GM18858 (cell line): Measurements from ENCODE around the gene AHRR.

ENCODE experiments used
- ATAC-seq: cut with Tn5 transposase; IDR thresholded peaks from one replicate; pipeline ENCODE4 v1.9.1; 2021; ENCODE audit not compliant: unreplicated experiment

AHRR gene

GRCh38 chr5:320524-321229, 837 bp upstream of the AHRR start:
- no peak for ATAC-seq

DNA sequence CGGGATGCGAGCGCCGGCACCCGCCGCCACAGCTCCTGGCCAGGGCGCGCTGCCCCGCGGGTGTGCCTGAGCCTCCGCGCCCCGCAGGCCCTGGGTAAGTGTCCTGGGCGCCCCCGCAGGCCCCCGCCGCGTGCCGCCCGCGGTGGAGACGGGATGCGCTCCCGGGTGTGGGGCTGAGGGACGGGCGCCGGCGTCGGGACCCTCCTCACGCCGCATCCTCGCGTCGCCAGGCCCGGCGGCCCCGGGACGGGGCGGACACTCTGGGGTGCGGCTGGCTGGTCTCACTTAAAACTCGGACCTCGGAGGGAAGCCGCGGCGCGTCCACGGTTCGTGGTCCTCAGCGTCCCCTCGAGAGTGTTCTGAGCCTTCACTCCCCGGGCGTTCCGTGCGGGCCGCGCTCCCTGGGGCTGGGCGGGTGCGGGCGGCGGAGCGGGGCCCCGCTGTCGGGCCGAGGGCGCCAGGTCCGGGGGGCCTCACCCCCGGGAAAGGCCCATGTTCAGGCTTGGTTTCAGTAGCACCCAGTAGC, 275 bp downstream of the AHRR start:
- no peak for ATAC-seq

DNA sequence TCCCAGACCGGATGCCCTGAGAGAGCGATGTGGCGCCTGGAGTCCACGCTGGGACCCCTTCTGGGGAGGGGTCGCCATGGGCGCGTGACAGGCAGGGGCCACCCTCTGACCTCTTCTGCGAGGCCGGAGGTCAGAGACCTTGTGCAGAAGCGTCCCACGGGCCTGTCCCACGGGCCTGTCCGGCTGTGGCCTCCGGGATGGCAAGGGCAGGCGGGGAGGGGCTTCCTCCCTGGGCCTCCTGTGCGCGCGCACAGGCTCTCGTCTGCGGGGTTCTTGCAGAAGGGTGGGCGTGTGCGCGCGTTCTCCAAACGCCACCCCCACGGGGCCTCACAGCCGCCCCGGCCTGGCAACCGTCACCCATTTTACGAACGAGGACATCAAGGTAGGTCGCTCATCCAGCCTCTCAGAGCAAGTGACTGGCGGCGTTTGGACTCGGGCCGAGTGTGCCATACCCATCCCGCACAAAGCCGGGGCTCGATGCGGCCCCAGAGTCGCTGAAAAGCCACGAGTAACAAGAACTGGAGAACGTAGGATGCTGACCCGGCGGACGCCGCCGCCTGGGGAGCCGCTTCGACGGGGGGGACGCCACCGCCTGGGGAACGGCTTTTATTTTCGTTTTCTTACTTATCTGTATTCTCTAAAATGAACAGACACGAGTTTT, 897 bp downstream of the AHRR start:
- ATAC-seq, result no peak

GRCh38 chr5:322942-323879, 1.7 kb downstream of the AHRR start:
- ATAC-seq, result no peak

GRCh38 chr5:324736-325612, 3.5 kb downstream of the AHRR start:
- no peak for ATAC-seq

GRCh38 chr5:326109-326508, 4.6 kb downstream of the AHRR start:
- ATAC-seq, result no peak

DNA sequence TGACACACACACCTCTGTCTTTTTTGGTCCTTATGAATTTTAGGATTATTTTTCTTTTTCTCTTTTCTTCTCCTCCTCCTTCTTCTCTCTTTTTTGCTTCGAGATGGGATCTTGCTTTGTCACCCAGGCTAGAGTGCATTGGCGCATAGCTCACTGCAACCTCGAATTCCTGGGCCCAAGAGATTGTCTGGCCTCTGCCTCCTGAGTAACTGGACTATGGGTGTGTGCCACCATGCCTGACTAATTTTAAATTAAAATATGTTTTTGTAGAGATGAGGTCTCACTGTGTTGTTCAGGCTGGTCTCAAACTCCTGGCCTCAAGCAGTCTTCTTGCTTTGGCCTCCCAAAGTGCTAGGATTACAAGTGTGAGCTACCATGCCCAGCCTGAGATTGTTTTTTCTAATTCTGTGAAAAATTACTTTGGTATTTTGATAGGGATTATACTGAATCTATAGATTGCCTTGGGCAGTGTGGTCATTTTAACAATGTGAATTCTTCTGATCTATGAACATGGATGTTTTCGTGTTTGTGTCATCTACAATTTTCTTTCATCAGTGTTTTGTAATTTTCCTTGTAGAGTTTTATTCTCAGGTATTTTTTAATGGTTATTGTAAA, 7.7 kb downstream of the AHRR start:
- no peak for ATAC-seq

DNA sequence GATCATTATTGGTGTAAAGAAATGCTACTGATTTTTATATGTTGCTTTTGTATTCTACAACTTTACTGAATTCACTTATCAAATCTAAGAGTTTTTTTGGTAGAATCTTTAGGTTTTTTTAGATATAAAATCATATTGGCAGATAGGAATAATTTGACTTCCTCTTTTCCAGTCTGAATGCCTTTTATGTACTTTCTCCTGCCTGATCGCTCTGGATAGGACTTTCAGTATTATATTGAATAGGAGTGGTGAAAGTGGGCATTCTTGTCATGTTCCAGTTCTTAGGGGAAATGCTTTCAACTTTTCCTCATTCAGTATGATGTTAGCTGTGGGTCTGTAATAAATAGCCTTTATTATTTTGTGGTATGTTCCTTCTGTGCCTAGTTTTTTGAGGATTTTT, 8.3 kb downstream of the AHRR start:
- no peak for ATAC-seq

GRCh38 chr5:332843-333242, 11.3 kb downstream of the AHRR start:
- ATAC-seq, result no peak

GRCh38 chr5:333945-334344, 12.4 kb downstream of the AHRR start:
- no peak for ATAC-seq

GRCh38 chr5:334903-335739, 13.6 kb downstream of the AHRR start:
- no peak for ATAC-seq

DNA sequence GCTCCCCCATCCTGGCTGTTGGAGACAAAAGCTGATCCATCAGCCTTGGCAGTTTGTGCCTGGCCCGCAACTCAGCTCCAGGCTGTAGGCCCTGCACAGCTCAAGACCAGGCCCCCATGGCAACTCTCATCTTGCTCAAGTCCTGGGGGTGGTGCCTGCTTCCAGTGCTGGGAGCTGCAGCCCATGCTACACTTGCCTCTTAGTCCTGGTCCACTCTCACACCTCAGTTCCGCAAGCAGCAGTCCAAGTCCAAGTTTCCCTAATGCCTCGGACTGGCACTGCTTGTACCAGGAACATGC, 14.2 kb downstream of the AHRR start:
- ATAC-seq, result no peak

DNA sequence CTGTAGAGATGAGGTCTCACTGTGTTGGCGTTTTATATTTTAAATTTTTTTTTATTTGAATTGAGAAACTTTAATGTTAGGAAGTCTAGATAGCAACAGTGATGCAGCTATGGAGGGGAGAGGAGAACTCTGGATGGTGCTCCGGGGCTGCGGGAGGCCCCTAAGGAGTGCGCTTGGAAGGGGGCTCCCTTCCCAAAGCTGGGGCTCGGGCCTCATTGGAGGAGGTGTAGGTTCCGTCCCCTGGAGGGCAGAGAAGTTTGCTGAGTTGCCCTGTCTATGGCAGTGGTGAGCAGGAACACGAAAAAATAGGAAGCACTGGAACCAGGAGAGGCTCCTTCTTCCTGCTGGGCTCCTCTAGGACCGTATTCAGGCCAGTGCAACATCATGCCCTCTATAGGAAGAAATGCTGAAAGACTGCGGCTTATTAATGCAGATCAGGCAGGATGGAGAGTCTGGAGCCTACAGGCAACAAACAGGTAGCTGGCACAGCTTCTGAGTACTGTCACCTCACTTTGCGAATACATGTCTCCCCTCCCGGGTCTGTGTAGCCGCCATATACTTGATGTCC, 16.1 kb downstream of the AHRR start:
- no peak for ATAC-seq

DNA sequence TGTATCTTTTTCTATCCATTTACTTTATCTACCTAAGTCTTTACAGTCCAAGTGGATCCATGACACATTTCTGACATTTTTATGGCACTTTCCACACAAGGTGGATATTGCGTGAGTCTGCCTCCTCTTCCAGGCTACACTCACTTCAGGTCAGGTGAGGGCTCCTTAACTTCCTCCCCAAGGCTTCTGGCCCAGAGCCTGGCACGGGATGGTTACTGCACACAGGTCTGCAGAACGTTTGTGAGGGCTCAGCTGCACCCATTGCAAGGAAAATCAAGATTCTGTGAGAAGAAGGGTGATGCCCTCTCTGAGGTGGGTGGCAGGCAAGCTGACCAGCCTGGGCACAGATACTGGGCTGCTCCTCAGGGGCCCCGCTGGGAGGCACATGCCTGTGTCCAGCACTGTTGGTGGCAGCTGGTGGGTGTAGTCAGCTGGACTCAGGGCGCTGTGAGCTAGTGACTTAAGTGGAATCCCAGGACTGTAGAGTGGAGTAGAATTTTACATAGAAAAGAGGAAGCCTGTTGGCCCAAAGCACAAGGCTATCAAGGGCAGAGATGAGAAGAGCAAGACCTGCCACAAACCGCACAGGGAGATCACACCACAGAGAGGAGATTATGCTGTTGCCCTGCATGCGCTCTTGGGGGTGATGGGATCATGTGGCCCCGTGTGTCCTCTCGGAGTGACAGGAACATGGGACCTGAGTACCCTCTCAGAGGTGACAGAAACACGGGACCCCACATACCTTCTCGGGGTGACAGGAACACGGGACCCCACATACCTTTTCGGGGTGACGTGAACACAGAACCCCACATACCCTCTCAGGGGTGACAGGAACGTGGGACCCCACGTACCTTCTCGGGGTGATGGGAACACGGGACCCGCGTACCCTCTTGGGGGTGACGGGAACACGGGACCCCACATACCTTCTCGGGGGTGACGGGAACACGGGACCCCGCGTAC, 21.3 kb downstream of the AHRR start:
- ATAC-seq, result no peak

DNA sequence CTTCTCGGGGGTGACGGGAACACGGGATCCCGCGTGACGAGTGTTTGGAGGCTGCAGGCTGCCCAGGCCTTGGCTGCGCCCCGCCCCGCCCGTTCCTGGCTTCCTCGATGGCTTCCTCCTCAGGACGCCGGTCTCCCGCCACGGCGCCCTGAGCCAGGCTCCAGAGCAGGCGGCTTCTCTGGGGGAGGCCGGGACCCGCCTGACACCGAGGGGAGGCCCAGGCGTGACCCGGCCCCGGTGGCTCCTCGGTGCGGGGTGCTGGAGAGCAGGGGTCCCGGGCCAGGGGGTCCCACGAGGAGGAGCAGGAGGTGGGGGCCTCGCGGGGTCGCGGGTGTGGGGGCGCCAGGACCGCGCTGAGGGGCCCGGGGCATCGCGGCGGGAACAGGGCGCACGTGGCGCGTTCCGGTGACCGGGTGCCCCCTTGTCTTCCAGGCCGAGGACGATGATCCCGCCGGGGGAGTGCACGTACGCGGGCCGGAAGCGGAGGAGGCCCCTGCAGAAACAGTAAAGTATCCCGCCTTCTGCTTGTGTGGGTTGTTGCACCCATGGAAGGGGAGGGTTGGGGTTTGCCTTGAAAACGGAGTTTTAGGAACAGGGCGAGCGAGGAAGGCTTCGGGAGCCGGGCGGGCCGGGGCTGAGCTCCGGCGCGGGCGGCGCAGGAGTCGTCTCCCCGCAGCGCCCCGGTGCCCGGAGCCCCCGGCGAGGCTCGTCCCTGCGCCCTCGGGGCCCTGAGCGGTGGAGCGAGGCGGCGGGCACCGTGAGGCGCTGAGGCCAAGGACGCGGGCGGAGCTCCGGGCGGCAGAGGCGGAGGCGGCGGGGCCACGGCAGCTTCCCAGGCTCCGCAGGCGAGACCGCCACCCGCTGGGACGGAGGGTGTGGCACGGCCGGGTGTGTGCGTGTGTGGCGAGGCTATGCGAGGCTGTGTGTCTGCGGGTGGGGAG, 22.2 kb downstream of the AHRR start:
- ATAC-seq, result peak; percentile 49

- ATAC-seq, result no peak
Measured at GRCh38 chr5:344668-345067, 23.2 kb downstream of the AHRR start.
